H1 (cell line): ENCODE data around the gene SNRNP70. TPM values are rescaled to one million over a fixed set of nuclear protein-coding genes. Genes with fewer than 3 reads are reported as not detected.

ENCODE experiments used
- CTCF ChIA-PET: fragments of 300-600 bp; sonication (Branson Sonifier 250); formaldehyde crosslinking; loops from one replicate; lab custom pipeline; 2021; ENCODE audit not compliant: partially characterized antibody; lab: Charles Lee
- POLR2A ChIA-PET: fragments of 300-600 bp; sonication (Branson Sonifier 250); formaldehyde crosslinking; loops from one replicate; lab custom pipeline; 2021; ENCODE audit warnings: inconsistent platforms; ENCODE audit not compliant: partially characterized antibody; lab: Charles Lee
- DNase-seq, 2 experiments: peaks; one replicate each; pipeline versions ENCODE4 v3.0.0 to v3.0.0-alpha.2; 2010 to 2022; ENCODE audit warnings: low spot score in 2 of 2, low read depth in 1 of 2, mixed read lengths in 1 of 2
- FAIRE-seq: peaks from 2 replicates; lab custom pipeline; 2011; peaks lifted over from hg19 to GRCh38; lab: Jason Lieb, UNC
- H2AFZ ChIP-seq: 2 replicates; pipeline ENCODE4 v1.8.1; 2012; ENCODE audit warnings: low read length, inconsistent platforms
- H2AK5ac ChIP-seq: 2 replicates; pipeline ENCODE4 v1.6.1; 2013; ENCODE audit warnings: low read depth, low read length
- H2BK120ac ChIP-seq: replicated peaks from 2 replicates; pipeline ENCODE3; 2013; ENCODE audit warnings: low read depth, low read length, inconsistent platforms
- H2BK12ac ChIP-seq: 2 replicates; pipeline ENCODE4 v1.6.1; 2013; ENCODE audit warnings: low read depth, low read length
- H2BK15ac ChIP-seq: 2 replicates; pipeline ENCODE4 v1.6.1; 2013; ENCODE audit warnings: low read length
- H2BK20ac ChIP-seq: 2 replicates; pipeline ENCODE4 v1.6.1; 2013; ENCODE audit warnings: low read length
- H2BK5ac ChIP-seq: 2 replicates; pipeline ENCODE4 v1.6.1; 2013; ENCODE audit warnings: low read depth, low read length
- H3K14ac ChIP-seq: 2 replicates; pipeline ENCODE4 v1.6.1; 2013; ENCODE audit warnings: inconsistent platforms; ENCODE audit not compliant: insufficient read length
- H3K18ac ChIP-seq: 2 replicates; pipeline ENCODE4 v1.6.1; 2013; ENCODE audit warnings: low read length; ENCODE audit errors: extremely low read depth
- H3K23ac ChIP-seq: 2 replicates; pipeline ENCODE4 v1.6.1; 2013; ENCODE audit warnings: inconsistent platforms; ENCODE audit not compliant: insufficient read length
- H3K23me2 ChIP-seq: 2 replicates; pipeline ENCODE4 v1.6.1; 2013; ENCODE audit warnings: low read depth, low read length
- H3K27ac ChIP-seq: 2 replicates; pipeline ENCODE4 v1.6.1; 2011; ENCODE audit warnings: low read depth, low read length, inconsistent platforms
- H3K27me3 ChIP-seq, 4 experiments: replicated peaks in 1 of 4; 1 replicate in 1 of 4; 2 replicates in 3 of 4; pipeline versions ENCODE4 v1.6.1 to v1.8.1; 2011 to 2013; ENCODE audit warnings: low read length in 3 of 4, mild to moderate bottlenecking in 3 of 4, inconsistent platforms in 2 of 4, mixed read lengths in 2 of 4, moderate library complexity in 1 of 4; ENCODE audit not compliant: control insufficient read depth in 3 of 4, insufficient read depth in 3 of 4; ENCODE audit errors: extremely low read depth in 1 of 4
- H3K36me3 ChIP-seq, 4 experiments: 2 replicates each; pipeline versions ENCODE4 v1.6.1 to v1.8.1; 2011 to 2013; ENCODE audit warnings: mild to moderate bottlenecking in 4 of 4, low read length in 3 of 4, moderate library complexity in 2 of 4, control low read depth in 1 of 4, inconsistent platforms in 1 of 4; ENCODE audit not compliant: insufficient read depth in 4 of 4, control insufficient read depth in 2 of 4
- H3K4ac ChIP-seq: replicated peaks from 2 replicates; pipeline ENCODE3; 2013; ENCODE audit warnings: low read length, low read depth, mixed read lengths, inconsistent platforms; ENCODE audit not compliant: insufficient read length
- H3K4me1 ChIP-seq, 4 experiments: replicated peaks in 1 of 4; 1 replicate in 1 of 4; 2 replicates in 3 of 4; pipeline versions ENCODE4 v1.6.1 to v1.8.1; 2011 to 2013; ENCODE audit warnings: low read length in 3 of 4, inconsistent platforms in 2 of 4, mixed read lengths in 1 of 4; ENCODE audit not compliant: insufficient read depth in 4 of 4, control insufficient read depth in 3 of 4
- H3K4me2 ChIP-seq, 2 experiments: 2 replicates each; pipeline versions ENCODE4 v1.6.1 to v1.8.1; 2011 to 2013; ENCODE audit warnings: low read depth in 2 of 2, low read length in 2 of 2, control low read depth in 1 of 2, inconsistent platforms in 1 of 2, mild to moderate bottlenecking in 1 of 2; ENCODE audit not compliant: insufficient read depth in 1 of 2
- H3K4me3 ChIP-seq, 4 experiments: fragments of 200-600, 300-600 bp in 1 of 4; sonication (generic), shearing (Covaris generic), sonication (Bioruptor Twin) in 1 of 4; 2 replicates each; pipeline versions ENCODE4 v1.5.1 to v1.8.1; 2011 to 2016; ENCODE audit warnings: low read length in 4 of 4, low read depth in 3 of 4, control low read depth in 2 of 4, inconsistent platforms in 2 of 4, mild to moderate bottlenecking in 2 of 4, mixed read lengths in 1 of 4, moderate library complexity in 1 of 4; ENCODE audit not compliant: insufficient read depth in 2 of 4; ENCODE audit errors: extremely low read depth in 1 of 4
- H3K56ac ChIP-seq: replicated peaks from 2 replicates; pipeline ENCODE3; 2013; ENCODE audit warnings: low read depth, mild to moderate bottlenecking, mixed read lengths, low read length, inconsistent platforms; ENCODE audit not compliant: insufficient read length
- H3K79me1 ChIP-seq: 2 replicates; pipeline ENCODE4 v1.6.1; 2013; ENCODE audit warnings: low read depth, low read length, control low read depth
- H3K79me2 ChIP-seq, 2 experiments: 2 replicates each; pipeline versions ENCODE4 v1.6.1 to v1.8.1; 2012 to 2013; ENCODE audit warnings: low read length in 2 of 2, mild to moderate bottlenecking in 2 of 2, inconsistent platforms in 1 of 2; ENCODE audit not compliant: insufficient read depth in 2 of 2, control insufficient read depth in 1 of 2
- H3K9ac ChIP-seq, 4 experiments: replicated peaks in 1 of 4; 1 replicate in 1 of 4; 2 replicates in 3 of 4; pipeline versions ENCODE4 v1.6.1 to v1.8.1; 2011 to 2013; ENCODE audit warnings: low read depth in 3 of 4, low read length in 3 of 4, control low read depth in 2 of 4, mild to moderate bottlenecking in 2 of 4, moderate library complexity in 2 of 4, inconsistent platforms in 1 of 4; ENCODE audit errors: extremely low read depth in 1 of 4
- H3K9me3 ChIP-seq, 2 experiments: 2 replicates each; pipeline versions ENCODE4 v1.6.1 to v1.8.1; 2012 to 2013; ENCODE audit warnings: mild to moderate bottlenecking in 2 of 2, moderate library complexity in 2 of 2, control low read depth in 1 of 2, inconsistent platforms in 1 of 2, low read depth in 1 of 2, low read length in 1 of 2, mixed read lengths in 1 of 2; ENCODE audit not compliant: insufficient read depth in 2 of 2
- H4K20me1 ChIP-seq, 2 experiments: replicated peaks in 1 of 2; 2 replicates each; pipeline versions ENCODE3 to v1.8.1; 2011 to 2013; ENCODE audit warnings: inconsistent platforms in 2 of 2, low read length in 2 of 2, mild to moderate bottlenecking in 1 of 2; ENCODE audit not compliant: insufficient read depth in 2 of 2, control insufficient read depth in 1 of 2
- H4K5ac ChIP-seq: 2 replicates; pipeline ENCODE4 v1.6.1; 2013; ENCODE audit warnings: low read length, low read depth, mixed read lengths, inconsistent platforms; ENCODE audit not compliant: insufficient read length
- H4K8ac ChIP-seq: 2 replicates; pipeline ENCODE4 v1.8.0; 2013; ENCODE audit warnings: mild to moderate bottlenecking, moderate library complexity, low read length, inconsistent platforms; ENCODE audit not compliant: insufficient read depth; ENCODE audit errors: extremely low read depth
- H4K91ac ChIP-seq: replicated peaks from 2 replicates; pipeline ENCODE3; 2013; ENCODE audit warnings: low read length, mixed read lengths, inconsistent platforms; ENCODE audit not compliant: insufficient read length
- JUN ChIP-seq: IDR thresholded peaks from 2 replicates; pipeline ENCODE4 v1.6.1; 2011; ENCODE audit warnings: low read depth, mild to moderate bottlenecking, improper control_type of control experiment, low read length
- KDM4A ChIP-seq: IDR thresholded peaks from one replicate; pipeline ENCODE4 v1.7.1; 2012; ENCODE audit warnings: low read depth, mild to moderate bottlenecking, moderate library complexity, low read length, inconsistent platforms; ENCODE audit not compliant: severe bottlenecking
- WGBS, 2 experiments: shearing (Covaris generic) in 1 of 2; methylation state at CpG; one replicate each; pipeline versions ENCODE4 v1.1.6 to v1.1.7; 2013 to 2015; ENCODE audit warnings: low lambda C conversion rate in 2 of 2, mixed read lengths in 2 of 2, inconsistent platforms in 1 of 2, low coverage in 1 of 2, missing lambda C conversion rate in 1 of 2; ENCODE audit not compliant: insufficient replicate concordance in 2 of 2, insufficient coverage in 1 of 2, insufficient read length in 1 of 2; ENCODE audit errors: extremely low coverage in 1 of 2, missing lambda C conversion rate in 1 of 2; 5-methylcytosine and 5-hydroxymethylcytosine counted together
- polyA plus RNA-seq, 7 experiments: library from polyadenylated mRNA; depleted of rRNA in 3 of 7; stranded (reverse) in 5 of 7; unstranded in 2 of 7; fragments of >200 nt in 5 of 7; fragments of 200-250 nt in 2 of 7; gene quantifications; 1 replicate in 5 of 7; 2 replicates in 1 of 7; 4 replicates in 1 of 7; pipeline versions ENCODE4 v1.2.1 to v1.2.3, GENCODE V29; 2011 to 2013; ENCODE audit warnings: missing spikeins in 2 of 7, mixed read lengths in 2 of 7
- total RNA-seq: library from RNA; stranded (reverse); fragmentation: NEBNext Ultra II Directional; extraction: Animal tissue kit (Norgen Biotek cat#: 25700); gene quantifications from 2 replicates; pipeline ENCODE4 v1.2.1, GENCODE V29; 2021

Gene SNRNP70
- total and polyA plus RNA-seq, 2 of the 8 experiments (the other 6 are each of a cell fraction or from before 2014, with no cell fraction given), result 231 to 235 TPM

- Histone ChIP-seq H3K18ac (peak within 1 kb of the TSS; percentile 85), H2AFZ (0 out of 2 replicates have a peak within 1 kb of the TSS, but pooled peaks have one; percentile 17), H2BK120ac (no peak within 1 kb of the TSS), H3K79me2 (no peaks in the 10 kb centered on the region), H2BK15ac (no peak within 1 kb of the TSS), H3K9ac (peak within 1 kb of the TSS in 1 of 4 experiments; percentile 28; a peak in 1 of 7 replicates), H2AK5ac (no peak within 1 kb of the TSS), H3K4me1 (peaks cover 0 to 22% (median 17%) of the 10 kb centered on the region in 4 experiments; a peak in 6 of 7 replicates), H2BK20ac (no peak within 1 kb of the TSS), H4K20me1 (no peaks in the 10 kb centered on the region), H3K56ac (no peak within 1 kb of the TSS), H3K14ac (no peak within 1 kb of the TSS), H3K4me2 (peak within 1 kb of the TSS; percentile 88 to 90), H3K4me3 (peak within 1 kb of the TSS; percentile 28 to 61 (median 31)), H4K8ac (no peak within 1 kb of the TSS; the same call in none of the 2 replicates), H3K36me3 (no peaks in the 10 kb centered on the region), H4K91ac (peak within 1 kb of the TSS; percentile 59), H3K23ac (no peak within 1 kb of the TSS), H4K5ac (peak within 1 kb of the TSS; percentile 66)
- FAIRE-seq, result no peak
- POLR2A ChIA-PET, result interaction anchor here (0.9 to 1.5 kb wide), 3 partner anchors 13 to 53 kb away, joined by 3 read pairs; no protein-coding TSS in a partner anchor
- CTCF ChIA-PET, result interaction anchor here (0.6 to 1.8 kb wide), 8 partner anchors 10 to 415 kb away, joined by 3 to 7 read pairs (median 4); partner anchors contain the start of genes GYS1 and RUVBL2
- 4% methylated on average over 9 of the region's 53 CpGs; no CpG with 5 or more reads in 1 of the 2 experiments for WGBS, 2 experiments
- TF ChIP-seq JUN (no peak), KDM4A (peak; percentile 38)
- TF ChIP-seq, all 59 proteins: peak for 1
- Histone ChIP-seq H3K27me3 (peaks cover under 1 to 43% (median 36%) of the 10 kb centered on the region in 4 experiments), H3K79me1 (no peaks in the 10 kb centered on the region), H3K4ac (no peak within 1 kb of the TSS), H3K27ac (no peak within 1 kb of the TSS), H2BK12ac (peak within 1 kb of the TSS; percentile 50; the same call in 1 of the 2 replicates), H3K23me2 (peaks cover 8% of the 10 kb centered on the region), H3K9me3 (no peaks in the 10 kb centered on the region), H2BK5ac (no peak within 1 kb of the TSS; the same call in 1 of the 2 replicates)
- peak in 1 of 2 experiments; percentile 78 for DNase-seq
Observed at GRCh38 chr19:49064768-49065611, 20.3 kb upstream of the SNRNP70 start, which contains the start of gene NTF4. NTF4 (minus strand) TSS chr19:49064818; CDS start chr19:49061997, 2,821 bp downstream.
